CD4-positive, CD25-positive, alpha-beta regulatory T cell (primary cell): Measurements from ENCODE around the gene ADAT3. TPM values are rescaled to one million over a fixed set of nuclear protein-coding genes. Genes with fewer than 3 reads are reported as not detected.

ENCODE experiments used
- ATAC-seq, 2 donors: fragments of 150-1000 bp; cut with Tn5 transposase; one replicate each; pipeline ENCODE4 v1.10.0; 2021; ENCODE audit warnings: low read depth in 2 of 2, moderate number of reproducible peaks in 2 of 2, moderate library complexity in 1 of 2
- DNase-seq, 3 donors: peaks; one replicate each; pipeline versions ENCODE4 v3.0.0 to v3.0.0-alpha.2; 2012 to 2022; ENCODE audit warnings: mixed read lengths in 1 of 3
- H3K27ac ChIP-seq: one replicate; pipeline ENCODE4 v1.7.0; 2013; ENCODE audit warnings: mild to moderate bottlenecking, low read length; ENCODE audit not compliant: insufficient read depth, poor library complexity, severe bottlenecking
- H3K27me3 ChIP-seq: one replicate; pipeline ENCODE4 v1.7.0; 2013; ENCODE audit warnings: low read length; ENCODE audit not compliant: control insufficient read depth, insufficient read depth
- H3K36me3 ChIP-seq: one replicate; pipeline ENCODE4 v1.7.0; 2013; ENCODE audit warnings: mild to moderate bottlenecking, low read length, moderate library complexity; ENCODE audit not compliant: control insufficient read depth, insufficient read depth
- H3K4me1 ChIP-seq: 2 replicates; pipeline ENCODE4 v1.7.0; 2013; ENCODE audit warnings: mild to moderate bottlenecking, low read length; ENCODE audit not compliant: insufficient read depth, control insufficient read depth, poor library complexity, severe bottlenecking
- H3K4me3 ChIP-seq: one replicate; pipeline ENCODE4 v1.7.0; 2013; ENCODE audit warnings: low read depth, mild to moderate bottlenecking, low read length, moderate library complexity
- H3K9me3 ChIP-seq, 2 experiments: 1 replicate in 1 of 2; 2 replicates in 1 of 2; pipeline ENCODE4 v1.7.0; 2013; ENCODE audit warnings: low read length in 2 of 2, mild to moderate bottlenecking in 1 of 2, moderate library complexity in 1 of 2; ENCODE audit not compliant: control insufficient read depth in 2 of 2
- H3K27ac Mint-ChIP-seq, 3 donors: one replicate each; pipeline ENCODE4 v1.8.0; 2020 to 2022; ENCODE audit warnings: mild to moderate bottlenecking in 3 of 3, mixed read lengths in 3 of 3, moderate library complexity in 2 of 3
- H3K27me3 Mint-ChIP-seq: one replicate; pipeline ENCODE4 v1.8.0; 2022; ENCODE audit warnings: mild to moderate bottlenecking, mixed read lengths
- H3K36me3 Mint-ChIP-seq: one replicate; pipeline ENCODE4 v1.8.0; 2020; ENCODE audit warnings: mixed read lengths
- H3K4me1 Mint-ChIP-seq, 4 donors: one replicate each; pipeline ENCODE4 v1.8.0; 2020 to 2022; ENCODE audit warnings: mixed read lengths in 4 of 4, mild to moderate bottlenecking in 1 of 4
- H3K4me3 Mint-ChIP-seq, 4 donors: one replicate each; pipeline ENCODE4 v1.8.0; 2020 to 2022; ENCODE audit warnings: mild to moderate bottlenecking in 4 of 4, mixed read lengths in 4 of 4, moderate library complexity in 3 of 4
- H3K9me3 Mint-ChIP-seq, 7 donors: one replicate each; pipeline ENCODE4 v1.8.0; 2020 to 2022; ENCODE audit warnings: mixed read lengths in 7 of 7, mild to moderate bottlenecking in 3 of 7, moderate library complexity in 2 of 7
- polyA plus RNA-seq, 4 donors: library from polyadenylated mRNA; unstranded; fragments of 300-500 nt; fragmentation: Illumina TruSeq; gene quantifications; one replicate each; pipeline ENCODE4 v1.2.3, GENCODE V29; 2021
- total RNA-seq: library from RNA; stranded (reverse); gene quantifications from one replicate; pipeline ENCODE4 v1.2.3, GENCODE V29; 2022

ADAT3 gene
- total and polyA plus RNA-seq, 5 donors from 2014 or later: 4.4 to 8.8 (median 6.3) TPM

DNA sequence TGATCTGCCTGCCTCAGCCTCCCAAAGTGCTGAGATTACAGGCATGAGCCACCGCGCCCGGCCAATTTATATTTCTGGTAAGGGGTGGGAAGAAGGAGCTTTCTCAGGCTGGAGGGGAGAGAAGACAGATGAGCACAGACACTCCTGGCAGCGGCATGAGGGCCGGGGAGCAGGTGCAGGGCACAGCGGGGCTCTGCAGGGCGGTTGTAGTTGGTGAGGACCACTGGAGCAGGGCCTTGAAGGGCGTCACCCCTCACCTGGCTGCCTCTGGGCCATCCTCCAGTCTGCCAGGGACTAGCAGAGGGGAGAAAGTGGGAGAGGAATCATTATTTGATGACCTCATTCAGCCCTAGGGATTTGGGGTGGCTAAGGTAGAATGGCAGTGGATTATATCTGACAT, 27.2 kb downstream of the ADAT3 start:
- Mint-ChIP-seq H3K4me1 (peaks cover 7 to 28% (median 15%) of the 10 kb centered on the region in 4 donors), H3K4me3 (peak overlapping the region in 1 of 4 donors; percentile 80)

DNA sequence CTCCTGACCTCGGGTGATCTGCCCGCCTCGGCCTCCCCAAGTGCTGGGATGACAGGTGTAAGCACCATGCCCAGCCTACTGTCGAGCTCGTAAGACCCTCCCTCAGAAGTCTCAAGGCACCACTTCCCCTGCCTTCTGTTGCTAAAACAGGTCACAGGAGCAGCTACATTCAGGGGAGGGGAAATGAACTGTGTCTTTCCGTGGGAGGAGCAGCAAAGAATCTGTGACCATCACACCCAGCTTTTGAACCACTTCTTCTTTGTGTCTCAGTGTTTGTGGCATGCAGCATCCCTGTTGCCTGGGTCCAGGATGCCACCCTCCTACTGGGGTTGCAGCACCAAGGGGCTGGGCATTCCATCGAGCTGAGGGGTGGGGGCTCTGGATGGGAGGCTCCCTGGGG, 28.0 kb downstream of the ADAT3 start:
- no peak overlapping the region for H3K4me3 Mint-ChIP-seq
- H3K4me1 Mint-ChIP-seq: peaks cover 0 to 20% (median 8%) of the 10 kb centered on the region in 4 donors
- Histone ChIP-seq H3K4me1 (peaks cover 12% of the 10 kb centered on the region), H3K27ac (no peak overlapping the region), H3K4me3 (no peak overlapping the region), H3K27me3 (no peaks in the 10 kb centered on the region), H3K36me3 (no peaks in the 10 kb centered on the region), H3K9me3 (peaks cover 0 to 4% of the 10 kb centered on the region in 2 experiments)
- DNase-seq: no peak
- H3K36me3 Mint-ChIP-seq: no peaks in the 10 kb centered on the region
- peaks cover 5% of the 10 kb centered on the region for H3K27me3 Mint-ChIP-seq
- H3K9me3 Mint-ChIP-seq: peaks cover 0 to 4% (median 1%) of the 10 kb centered on the region in 7 donors
- no peak overlapping the region for H3K27ac Mint-ChIP-seq
- ATAC-seq: no peak

More for the DNA sequence above, 27.2 kb downstream of the ADAT3 start:
- Mint-ChIP-seq H3K36me3 (no peaks in the 10 kb centered on the region), H3K27me3 (peaks cover 5% of the 10 kb centered on the region), H3K9me3 (peaks cover 0 to 4% (median 1%) of the 10 kb centered on the region in 7 donors), H3K27ac (peak overlapping the region in 1 of 3 donors; percentile 46)
- DNase-seq (no peak), ATAC-seq (no peak)
- H3K27ac ChIP-seq: no peak overlapping the region
- peaks cover 0 to 4% of the 10 kb centered on the region in 2 experiments for H3K9me3 ChIP-seq
- no peak overlapping the region for H3K4me3 ChIP-seq
- H3K27me3 ChIP-seq: no peaks in the 10 kb centered on the region
- H3K4me1 ChIP-seq: peaks cover 16% of the 10 kb centered on the region
- H3K36me3 ChIP-seq: no peaks in the 10 kb centered on the region

DNA sequence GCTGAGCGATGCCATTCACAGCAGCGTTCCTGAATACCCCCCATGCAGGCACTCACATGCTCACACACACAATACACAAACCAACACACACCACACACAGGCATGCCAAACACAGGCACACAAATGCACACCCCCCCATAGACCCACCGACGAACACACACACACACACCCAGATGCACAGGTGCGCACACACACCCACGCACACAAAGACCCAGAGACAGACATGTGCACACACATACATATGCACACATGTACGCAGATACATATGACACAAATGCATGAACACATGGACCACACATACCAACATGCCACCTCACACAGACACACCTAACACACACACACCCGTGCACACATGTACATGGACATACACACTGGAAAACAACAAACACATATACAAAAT, 28.7 kb downstream of the ADAT3 start:
- Mint-ChIP-seq H3K4me3 (peak overlapping the region in 1 of 4 donors; percentile 44), H3K27me3 (peaks cover 5% of the 10 kb centered on the region), H3K4me1 (peaks cover 0 to 16% (median 8%) of the 10 kb centered on the region in 4 donors), H3K36me3 (no peaks in the 10 kb centered on the region), H3K9me3 (peaks cover 0 to 4% (median 1%) of the 10 kb centered on the region in 7 donors), H3K27ac (peak overlapping the region in 2 of 3 donors; percentile 31 to 35)
- H3K36me3 ChIP-seq: no peaks in the 10 kb centered on the region
- no peak for ATAC-seq
- no peaks in the 10 kb centered on the region for H3K27me3 ChIP-seq
- H3K9me3 ChIP-seq: peaks cover 0 to 4% of the 10 kb centered on the region in 2 experiments
- no peak for DNase-seq
- H3K4me3 ChIP-seq: no peak overlapping the region
- H3K27ac ChIP-seq: no peak overlapping the region
- peaks cover 12% of the 10 kb centered on the region for H3K4me1 ChIP-seq

GRCh38 chr19:1935484-1936208, 30.4 kb downstream of the ADAT3 start:
- H3K9me3 Mint-ChIP-seq: peaks cover 0 to 4% (median 1%) of the 10 kb centered on the region in 7 donors
- Histone ChIP-seq H3K9me3 (peaks cover 0 to 4% of the 10 kb centered on the region in 2 experiments), H3K4me1 (peaks cover 7% of the 10 kb centered on the region), H3K4me3 (no peak overlapping the region), H3K27me3 (no peaks in the 10 kb centered on the region), H3K27ac (no peak overlapping the region), H3K36me3 (no peaks in the 10 kb centered on the region)
- DNase-seq: peak in 1 of 3 donors; percentile 60
- no peaks in the 10 kb centered on the region for H3K36me3 Mint-ChIP-seq
- H3K27ac Mint-ChIP-seq: peak overlapping the region in 2 of 3 donors; percentile 23 to 56
- peak overlapping the region in 1 of 4 donors; percentile 54 for H3K4me3 Mint-ChIP-seq
- H3K4me1 Mint-ChIP-seq: peaks cover 6 to 16% (median 12%) of the 10 kb centered on the region in 4 donors
- H3K27me3 Mint-ChIP-seq: peaks cover 12% of the 10 kb centered on the region
- ATAC-seq: peak; percentile 23

GRCh38 chr19:1936430-1936829, 31.2 kb downstream of the ADAT3 start:
- no peaks in the 10 kb centered on the region for H3K36me3 ChIP-seq
- no peak overlapping the region for H3K27ac ChIP-seq
- peaks cover 7% of the 10 kb centered on the region for H3K4me1 ChIP-seq
- peaks cover 12% of the 10 kb centered on the region for H3K27me3 Mint-ChIP-seq
- peaks cover 6 to 16% (median 12%) of the 10 kb centered on the region in 4 donors for H3K4me1 Mint-ChIP-seq
- H3K9me3 ChIP-seq: peaks cover 0 to 3% of the 10 kb centered on the region in 2 experiments
- peak overlapping the region; percentile 34 to 96 (median 84) for H3K27ac Mint-ChIP-seq
- DNase-seq (no peak), ATAC-seq (no peak)
- H3K27me3 ChIP-seq: no peaks in the 10 kb centered on the region
- no peak overlapping the region for H3K4me3 ChIP-seq
- H3K4me3 Mint-ChIP-seq: peak overlapping the region in 2 of 4 donors; percentile 63 to 73
- no peaks in the 10 kb centered on the region for H3K36me3 Mint-ChIP-seq
- H3K9me3 Mint-ChIP-seq: peaks cover 0 to 4% (median 1%) of the 10 kb centered on the region in 7 donors

- H3K4me3 Mint-ChIP-seq: peak overlapping the region in 3 of 4 donors; percentile 63 to 73 (median 66)
- ATAC-seq (no peak), DNase-seq (no peak)
Observed at GRCh38 chr19:1936916-1937610, 31.9 kb downstream of the ADAT3 start.

GRCh38 chr19:1938071-1938470, 32.9 kb downstream of the ADAT3 start:
- Histone ChIP-seq H3K27me3 (no peaks in the 10 kb centered on the region), H3K4me3 (no peak overlapping the region), H3K27ac (no peak overlapping the region), H3K36me3 (no peaks in the 10 kb centered on the region), H3K4me1 (peaks cover 16% of the 10 kb centered on the region), H3K9me3 (no peaks in the 10 kb centered on the region)
- Mint-ChIP-seq H3K27ac (peak overlapping the region; percentile 35 to 82 (median 48)), H3K4me1 (peaks cover 6 to 21% (median 16%) of the 10 kb centered on the region in 4 donors), H3K4me3 (peak overlapping the region in 2 of 4 donors; percentile 23 to 73), H3K9me3 (peaks cover 0 to 4% (median 1%) of the 10 kb centered on the region in 7 donors), H3K27me3 (peaks cover 12% of the 10 kb centered on the region), H3K36me3 (no peaks in the 10 kb centered on the region)
- ATAC-seq (no peak), DNase-seq (no peak)

More at GRCh38 chr19:1936916-1937610, 31.9 kb downstream of the ADAT3 start:
- no peaks in the 10 kb centered on the region for H3K27me3 ChIP-seq
- H3K36me3 ChIP-seq: no peaks in the 10 kb centered on the region
- H3K27me3 Mint-ChIP-seq: peaks cover 12% of the 10 kb centered on the region
- peaks cover 6 to 16% (median 12%) of the 10 kb centered on the region in 4 donors for H3K4me1 Mint-ChIP-seq
- no peaks in the 10 kb centered on the region for H3K9me3 ChIP-seq
- H3K36me3 Mint-ChIP-seq: no peaks in the 10 kb centered on the region
- H3K27ac Mint-ChIP-seq: peak overlapping the region; percentile 34 to 96 (median 84)
- peaks cover 7% of the 10 kb centered on the region for H3K4me1 ChIP-seq
- H3K4me3 ChIP-seq: no peak overlapping the region
- peaks cover 0 to 4% (median 1%) of the 10 kb centered on the region in 7 donors for H3K9me3 Mint-ChIP-seq
- no peak overlapping the region for H3K27ac ChIP-seq
